ENCODE measurements around the gene C1QTNF4. TPM values are rescaled to one million over a fixed set of nuclear protein-coding genes. Genes with fewer than 3 reads are reported as not detected.

C1QTNF4 gene
- total RNA-seq, 4 donors from 2014 or later, result 0.35 to 0.57 (median 0.41) TPM; not detected in 1

DNA sequence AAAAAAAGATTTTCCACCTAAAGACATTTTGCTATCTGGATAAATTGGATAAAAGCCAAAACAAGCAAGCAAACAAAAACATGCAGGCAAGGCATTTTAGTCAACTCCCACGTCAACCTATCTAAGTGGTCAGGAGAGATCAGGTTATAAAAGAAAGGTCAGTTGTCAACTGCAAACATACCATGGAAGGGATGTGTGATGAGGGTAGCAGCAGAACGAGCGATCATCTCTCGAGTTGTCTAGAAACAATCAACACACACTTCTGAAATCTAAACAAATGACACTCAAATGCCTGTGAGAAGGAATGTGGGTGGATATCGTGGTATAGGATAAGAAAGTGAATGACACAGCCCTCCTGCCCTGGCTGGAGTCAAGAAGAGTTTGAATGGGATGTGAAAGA, 37.3 kb upstream of the C1QTNF4 start:
- no peaks in the 10 kb centered on the region for H3K4me1 ChIP-seq
- no peaks in the 10 kb centered on the region for H3K9me3 ChIP-seq
- no peak overlapping the region for H3K27ac ChIP-seq
- H3K36me3 ChIP-seq, result peaks cover 6 to 100% (median 39%) of the 10 kb centered on the region in 3 donors
- 79% methylated on average over 5 of the region's 5 CpGs for WGBS, 2 donors
- no peak for TF ChIP-seq CTCF (IDR thresholded peaks at IDR 0.05)
- TF ChIP-seq POLR2A (IDR thresholded peaks at IDR 0.05), result no peak
- no peaks in the 10 kb centered on the region for H3K27me3 ChIP-seq
- DNase-seq, result no peak
- H3K4me3 ChIP-seq, result no peak overlapping the region
- intact Hi-C loops (cut with DNase I), result no loop called here

- H3K9me3 ChIP-seq, result no peaks in the 10 kb centered on the region
- no peak overlapping the region for H3K4me3 ChIP-seq
- TF ChIP-seq CTCF (IDR thresholded peaks at IDR 0.05) (no peak), POLR2A (IDR thresholded peaks at IDR 0.05) (no peak)
- H3K27me3 ChIP-seq, result no peaks in the 10 kb centered on the region
- no peaks in the 10 kb centered on the region for H3K4me1 ChIP-seq
- no peak for DNase-seq
- no peak overlapping the region for H3K27ac ChIP-seq
- peaks cover 0 to 100% (median 25%) of the 10 kb centered on the region in 3 donors for H3K36me3 ChIP-seq
- WGBS, 2 donors, result 89 to 94% methylated on average over 4 of the region's 4 CpGs
- intact Hi-C loops (cut with DNase I), result no loop called here
Observed at GRCh38 chr11:47628026-47628425, 33.8 kb upstream of the C1QTNF4 start.

DNA sequence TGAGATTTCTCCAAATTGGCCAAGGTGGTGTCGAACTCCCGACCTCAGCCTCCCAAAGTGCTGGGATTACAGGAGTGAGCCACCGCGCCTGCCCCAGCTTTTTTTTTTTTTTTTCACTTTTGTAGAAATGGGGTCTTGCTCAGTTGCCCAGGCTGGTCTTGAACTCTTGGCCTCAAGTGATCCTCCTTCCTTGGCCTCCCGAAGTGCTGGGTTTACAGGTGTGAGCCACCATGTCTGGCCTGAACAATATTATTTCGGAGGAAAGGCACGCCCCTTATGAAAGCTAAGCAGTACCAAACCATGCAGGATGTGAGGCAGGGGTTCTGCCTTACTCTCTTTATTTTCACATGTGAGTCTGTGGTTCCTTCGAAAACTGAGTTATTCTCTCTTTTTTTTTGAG, 32.0 kb upstream of the C1QTNF4 start:
- Histone ChIP-seq H3K4me1 (no peaks in the 10 kb centered on the region), H3K4me3 (no peak overlapping the region), H3K27me3 (no peaks in the 10 kb centered on the region), H3K9me3 (no peaks in the 10 kb centered on the region), H3K36me3 (peaks cover 9 to 100% (median 33%) of the 10 kb centered on the region in 3 donors), H3K27ac (no peak overlapping the region)
- 91 to 100% methylated on average over 5 to 8 of the region's 8 CpGs for WGBS, 2 donors
- TF ChIP-seq POLR2A (IDR thresholded peaks at IDR 0.05), result no peak
- TF ChIP-seq CTCF (IDR thresholded peaks at IDR 0.05), result no peak
- intact Hi-C loops (cut with DNase I), result no loop called here
- no peak for DNase-seq

- H3K27ac ChIP-seq, result no peak overlapping the region
- DNase-seq, result no peak
- no peaks in the 10 kb centered on the region for H3K9me3 ChIP-seq
- peaks cover 0 to 8% (median 0%) of the 10 kb centered on the region in 3 donors for H3K4me1 ChIP-seq
- H3K27me3 ChIP-seq, result no peaks in the 10 kb centered on the region
- no peak overlapping the region for H3K4me3 ChIP-seq
- intact Hi-C loops (cut with DNase I), result no loop called here
- H3K36me3 ChIP-seq, result peaks cover 7 to 100% (median 9%) of the 10 kb centered on the region in 3 donors
- TF ChIP-seq POLR2A (IDR thresholded peaks at IDR 0.05), result no peak
- no peak for TF ChIP-seq CTCF (IDR thresholded peaks at IDR 0.05)
- 79 to 97% methylated on average over 2 of the region's 2 CpGs for WGBS, 2 donors
Observed at GRCh38 chr11:47620836-47621378, 26.7 kb upstream of the C1QTNF4 start.

DNA sequence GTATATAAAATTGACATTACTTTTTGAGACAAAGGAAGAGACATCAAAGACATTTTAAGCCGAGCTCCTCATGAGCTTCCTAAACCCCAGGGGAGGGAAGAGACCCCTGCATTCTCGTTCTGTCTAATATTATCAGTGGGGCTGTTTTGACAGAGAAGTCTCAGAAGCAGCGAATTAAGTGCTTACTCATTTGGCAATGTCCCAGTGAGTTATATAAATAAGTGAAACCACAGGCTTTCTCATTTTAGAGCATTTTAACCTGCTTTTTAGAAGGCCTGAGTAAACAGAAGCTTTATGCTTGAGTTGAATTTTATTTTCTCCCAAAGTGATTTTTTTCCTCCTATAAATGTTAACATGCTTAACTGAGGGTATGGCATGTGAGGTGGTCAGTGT, 23.2 kb upstream of the C1QTNF4 start:
- Histone ChIP-seq H3K27me3 (no peaks in the 10 kb centered on the region), H3K36me3 (peaks cover 7 to 67% (median 9%) of the 10 kb centered on the region in 3 donors), H3K4me3 (no peak overlapping the region), H3K27ac (no peak overlapping the region), H3K4me1 (peaks cover 0 to 8% (median 0%) of the 10 kb centered on the region in 3 donors), H3K9me3 (no peaks in the 10 kb centered on the region)
- no peak for DNase-seq
- TF ChIP-seq POLR2A (IDR thresholded peaks at IDR 0.05) (no peak), CTCF (IDR thresholded peaks at IDR 0.05) (no peak)
- intact Hi-C loops (cut with DNase I), result no loop called here
- WGBS, 2 donors, result 26 to 33% methylated on average over 3 of the region's 3 CpGs
